Measurements from ENCODE around the gene SLC39A5. TPM values are rescaled to one million over a fixed set of nuclear protein-coding genes. Genes with fewer than 3 reads are reported as not detected.

Gene SLC39A5
- polyA plus RNA-seq, 1 donor from 2014 or later = 0.33 TPM

GRCh38 chr12:56266693-56267442 is 37.0 kb downstream of the SLC39A5 start, which contains the start of gene COQ10A:
COQ10A (plus strand) TSS chr12:56266942; CDS start chr12:56267119, 177 bp downstream.
- Histone ChIP-seq H3K27me3 (ENCODE audit: insufficient read depth, low read depth, low read length) (no peaks in the 10 kb centered on the region), H3K9me3 (ENCODE audit: low read length) (no peaks in the 10 kb centered on the region), H4K20me1 (ENCODE audit: insufficient read depth) (no peaks in the 10 kb centered on the region), H3K4me3 (ENCODE audit: low read length) (peak within 1 kb of the TSS; percentile 83), H3K4me2 (ENCODE audit: low read length) (peak within 1 kb of the TSS; percentile 63), H3K79me2 (replicated peaks; ENCODE audit: insufficient read depth, low read length) (no peaks in the 10 kb centered on the region), H2AFZ (ENCODE audit: low read depth, low read length) (peak within 1 kb of the TSS; percentile 89), H3F3A (ENCODE audit: insufficient read depth, low read length, poor library complexity, severe bottlenecking) (no peaks in the 10 kb centered on the region), H3K36me3 (ENCODE audit: insufficient read depth, low read length) (no peaks in the 10 kb centered on the region), H3K27ac (ENCODE audit: low read length) (peak within 1 kb of the TSS; percentile 80), H3K9ac (ENCODE audit: low read length) (peak within 1 kb of the TSS; percentile 80), H3K9me2 (ENCODE audit: insufficient read depth, low read length) (no peaks in the 10 kb centered on the region)
- TF ChIP-seq, protein P1, sequence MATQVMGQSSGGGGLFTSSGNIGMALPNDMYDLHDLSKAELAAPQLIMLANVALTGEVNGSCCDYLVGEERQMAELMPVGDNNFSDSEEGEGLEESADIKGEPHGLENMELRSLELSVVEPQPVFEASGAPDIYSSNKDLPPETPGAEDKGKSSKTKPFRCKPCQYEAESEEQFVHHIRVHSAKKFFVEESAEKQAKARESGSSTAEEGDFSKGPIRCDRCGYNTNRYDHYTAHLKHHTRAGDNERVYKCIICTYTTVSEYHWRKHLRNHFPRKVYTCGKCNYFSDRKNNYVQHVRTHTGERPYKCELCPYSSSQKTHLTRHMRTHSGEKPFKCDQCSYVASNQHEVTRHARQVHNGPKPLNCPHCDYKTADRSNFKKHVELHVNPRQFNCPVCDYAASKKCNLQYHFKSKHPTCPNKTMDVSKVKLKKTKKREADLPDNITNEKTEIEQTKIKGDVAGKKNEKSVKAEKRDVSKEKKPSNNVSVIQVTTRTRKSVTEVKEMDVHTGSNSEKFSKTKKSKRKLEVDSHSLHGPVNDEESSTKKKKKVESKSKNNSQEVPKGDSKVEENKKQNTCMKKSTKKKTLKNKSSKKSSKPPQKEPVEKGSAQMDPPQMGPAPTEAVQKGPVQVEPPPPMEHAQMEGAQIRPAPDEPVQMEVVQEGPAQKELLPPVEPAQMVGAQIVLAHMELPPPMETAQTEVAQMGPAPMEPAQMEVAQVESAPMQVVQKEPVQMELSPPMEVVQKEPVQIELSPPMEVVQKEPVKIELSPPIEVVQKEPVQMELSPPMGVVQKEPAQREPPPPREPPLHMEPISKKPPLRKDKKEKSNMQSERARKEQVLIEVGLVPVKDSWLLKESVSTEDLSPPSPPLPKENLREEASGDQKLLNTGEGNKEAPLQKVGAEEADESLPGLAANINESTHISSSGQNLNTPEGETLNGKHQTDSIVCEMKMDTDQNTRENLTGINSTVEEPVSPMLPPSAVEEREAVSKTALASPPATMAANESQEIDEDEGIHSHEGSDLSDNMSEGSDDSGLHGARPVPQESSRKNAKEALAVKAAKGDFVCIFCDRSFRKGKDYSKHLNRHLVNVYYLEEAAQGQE (IDR thresholded peaks at IDR 0.05; ENCODE audit: borderline replicate concordance) = peak; percentile 72
- TF ChIP-seq POLR2AphosphoS5 (IDR thresholded peaks at IDR 0.05) (peak; percentile 88), EZH2 (IDR thresholded peaks at IDR 0.05; ENCODE audit: borderline replicate concordance, insufficient read depth, low read length, poor library complexity, severe bottlenecking) (no peak), SMC3 (conservative IDR thresholded peaks at IDR 0.05; ENCODE audit: poor library complexity) (peak; percentile 66), RAD21 (conservative IDR thresholded peaks at IDR 0.05) (peak; percentile 53), TAF1 (IDR thresholded peaks at IDR 0.05; ENCODE audit: low read depth) (peak; percentile 43), MXI1 (conservative IDR thresholded peaks at IDR 0.05; ENCODE audit: poor library complexity, severe bottlenecking) (peak; percentile 91), EP300 (conservative IDR thresholded peaks at IDR 0.05; ENCODE audit: poor library complexity, severe bottlenecking) (peak; percentile 74)
- TF ChIP-seq, protein P2, sequence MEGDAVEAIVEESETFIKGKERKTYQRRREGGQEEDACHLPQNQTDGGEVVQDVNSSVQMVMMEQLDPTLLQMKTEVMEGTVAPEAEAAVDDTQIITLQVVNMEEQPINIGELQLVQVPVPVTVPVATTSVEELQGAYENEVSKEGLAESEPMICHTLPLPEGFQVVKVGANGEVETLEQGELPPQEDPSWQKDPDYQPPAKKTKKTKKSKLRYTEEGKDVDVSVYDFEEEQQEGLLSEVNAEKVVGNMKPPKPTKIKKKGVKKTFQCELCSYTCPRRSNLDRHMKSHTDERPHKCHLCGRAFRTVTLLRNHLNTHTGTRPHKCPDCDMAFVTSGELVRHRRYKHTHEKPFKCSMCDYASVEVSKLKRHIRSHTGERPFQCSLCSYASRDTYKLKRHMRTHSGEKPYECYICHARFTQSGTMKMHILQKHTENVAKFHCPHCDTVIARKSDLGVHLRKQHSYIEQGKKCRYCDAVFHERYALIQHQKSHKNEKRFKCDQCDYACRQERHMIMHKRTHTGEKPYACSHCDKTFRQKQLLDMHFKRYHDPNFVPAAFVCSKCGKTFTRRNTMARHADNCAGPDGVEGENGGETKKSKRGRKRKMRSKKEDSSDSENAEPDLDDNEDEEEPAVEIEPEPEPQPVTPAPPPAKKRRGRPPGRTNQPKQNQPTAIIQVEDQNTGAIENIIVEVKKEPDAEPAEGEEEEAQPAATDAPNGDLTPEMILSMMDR (IDR thresholded peaks at IDR 0.05; ENCODE audit: poor library complexity, severe bottlenecking) = peak; percentile 90

GRCh38 chr12:56267443-56268071 is 37.7 kb downstream of the SLC39A5 start:
- no peak for TF ChIP-seq EP300 (conservative IDR thresholded peaks at IDR 0.05; ENCODE audit: poor library complexity, severe bottlenecking)
- TF ChIP-seq POLR2AphosphoS5 (IDR thresholded peaks at IDR 0.05) = no peak
- TF ChIP-seq, protein P1 (IDR thresholded peaks at IDR 0.05; ENCODE audit: borderline replicate concordance) = no peak
- TF ChIP-seq EZH2 (IDR thresholded peaks at IDR 0.05; ENCODE audit: borderline replicate concordance, insufficient read depth, low read length, poor library complexity, severe bottlenecking) = no peak
- no peak for TF ChIP-seq RAD21 (conservative IDR thresholded peaks at IDR 0.05)
- TF ChIP-seq SMC3 (conservative IDR thresholded peaks at IDR 0.05; ENCODE audit: poor library complexity) = no peak
- TF ChIP-seq, protein P2 (IDR thresholded peaks at IDR 0.05; ENCODE audit: poor library complexity, severe bottlenecking) = no peak
- no peak for TF ChIP-seq MXI1 (conservative IDR thresholded peaks at IDR 0.05; ENCODE audit: poor library complexity, severe bottlenecking)
- TF ChIP-seq TAF1 (IDR thresholded peaks at IDR 0.05; ENCODE audit: low read depth) = no peak
- no peaks in the 10 kb centered on the region for H4K20me1 ChIP-seq (ENCODE audit: insufficient read depth)
- H3K79me2 ChIP-seq (replicated peaks; ENCODE audit: insufficient read depth, low read length) = no peaks in the 10 kb centered on the region
- peak overlapping the region; percentile 20 for H3K27ac ChIP-seq (ENCODE audit: low read length)
- no peaks in the 10 kb centered on the region for H3K9me2 ChIP-seq (ENCODE audit: insufficient read depth, low read length)
- H3K27me3 ChIP-seq (ENCODE audit: insufficient read depth, low read depth, low read length) = no peaks in the 10 kb centered on the region
- peak overlapping the region; percentile 40 for H2AFZ ChIP-seq (ENCODE audit: low read depth, low read length)
- H3K9me3 ChIP-seq (ENCODE audit: low read length) = no peaks in the 10 kb centered on the region
- H3K4me3 ChIP-seq (ENCODE audit: low read length) = peak overlapping the region; percentile 83
- peak overlapping the region; percentile 44 for H3K4me2 ChIP-seq (ENCODE audit: low read length)
- H3K9ac ChIP-seq (ENCODE audit: low read length) = peak overlapping the region; percentile 80
- no peaks in the 10 kb centered on the region for H3F3A ChIP-seq (ENCODE audit: insufficient read depth, low read length, poor library complexity, severe bottlenecking)
- no peaks in the 10 kb centered on the region for H3K36me3 ChIP-seq (ENCODE audit: insufficient read depth, low read length)
